HEK293T (cell line): ENCODE results near the gene PRKCA.

Experiments used
- ARNT ChIP-seq: fragments of 450-650 bp; IDR thresholded peaks from 2 replicates; pipeline ENCODE4 v1.6.1; 2017; ENCODE audit warnings: mild to moderate bottlenecking
- BHLHE40 ChIP-seq: fragments of 450-650 bp; IDR thresholded peaks from 2 replicates; pipeline ENCODE4 v1.6.1; 2016; ENCODE audit warnings: mild to moderate bottlenecking, moderate library complexity, borderline replicate concordance
- ELF4 ChIP-seq: fragments of 450-650 bp; IDR thresholded peaks from 2 replicates; pipeline ENCODE4 v1.6.1; 2017; ENCODE audit warnings: antibody characterized with exemption
- FOXA1 ChIP-seq: fragments of 450-650 bp; IDR thresholded peaks from 2 replicates; pipeline ENCODE4 v1.6.1; 2016; ENCODE audit warnings: mild to moderate bottlenecking
- SP1 ChIP-seq: fragments of 450-650 bp; IDR thresholded peaks from 2 replicates; pipeline ENCODE4 v1.6.1; 2017
- TARDBP ChIP-seq: fragments of 450-650 bp; IDR thresholded peaks from 2 replicates; pipeline ENCODE4 v1.6.1; 2016

- TF ChIP-seq SP1 (no peak), ELF4 (no peak), FOXA1 (no peak), TARDBP (no peak), ARNT (no peak), BHLHE40 (no peak)
Measured at GRCh38 chr17:66467766-66468165, 165.4 kb downstream of the PRKCA start.
